Activated T-helper 17 cell treated with anti-CD3 and anti-CD28 coated beads, Interleukin-2, amount 50 U/mL, for 72 hours (primary cell): Measurements from ENCODE around the gene MYO7A. TPM values are rescaled to one million over a fixed set of nuclear protein-coding genes. Genes with fewer than 3 reads are reported as not detected.

Experiments
- ATAC-seq: fragments of 150-1000 bp; cut with Tn5 transposase; replicated peaks from 2 replicates; pipeline ENCODE4 v1.10.0; 2021; ENCODE audit warnings: mild to moderate bottlenecking, moderate library complexity
- H3K27ac Mint-ChIP-seq: one replicate; pipeline ENCODE4 v1.8.0; 2022; ENCODE audit warnings: mixed read lengths
- H3K27me3 Mint-ChIP-seq: one replicate; pipeline ENCODE4 v1.8.0; 2022; ENCODE audit warnings: mixed read lengths
- H3K36me3 Mint-ChIP-seq: one replicate; pipeline ENCODE4 v1.8.0; 2022; ENCODE audit warnings: low read depth, mild to moderate bottlenecking, mixed read lengths
- H3K4me1 Mint-ChIP-seq: one replicate; pipeline ENCODE4 v1.8.0; 2022; ENCODE audit warnings: mixed read lengths
- H3K4me3 Mint-ChIP-seq: one replicate; pipeline ENCODE4 v1.8.0; 2022; ENCODE audit warnings: mild to moderate bottlenecking, mixed read lengths
- H3K9me3 Mint-ChIP-seq: one replicate; pipeline ENCODE4 v1.8.0; 2022; ENCODE audit warnings: mixed read lengths
- total RNA-seq, 2 donors: library from RNA; stranded (reverse); gene quantifications; one replicate each; pipeline ENCODE4 v1.2.3, GENCODE V29; 2022

The MYO7A gene
- total RNA-seq, 2 donors from 2014 or later = 0.95 to 4.0 TPM

- no peak overlapping the region for H3K4me3 Mint-ChIP-seq
- no peaks in the 10 kb centered on the region for H3K36me3 Mint-ChIP-seq
- H3K9me3 Mint-ChIP-seq = peaks cover 4% of the 10 kb centered on the region
- no peak overlapping the region for H3K27ac Mint-ChIP-seq
- ATAC-seq = no peak
- H3K4me1 Mint-ChIP-seq = no peaks in the 10 kb centered on the region
- H3K27me3 Mint-ChIP-seq = no peaks in the 10 kb centered on the region
Measured at GRCh38 chr11:77178150-77178549, 50.1 kb downstream of the MYO7A start.

- H3K27ac Mint-ChIP-seq = no peak overlapping the region
- H3K4me1 Mint-ChIP-seq = no peaks in the 10 kb centered on the region
- H3K36me3 Mint-ChIP-seq = no peaks in the 10 kb centered on the region
- H3K9me3 Mint-ChIP-seq = peaks cover 4% of the 10 kb centered on the region
- ATAC-seq = no peak
- no peaks in the 10 kb centered on the region for H3K27me3 Mint-ChIP-seq
- no peak overlapping the region for H3K4me3 Mint-ChIP-seq
Measured at GRCh38 chr11:77179048-77179447, 51.0 kb downstream of the MYO7A start.

- Mint-ChIP-seq H3K4me1 (no peaks in the 10 kb centered on the region), H3K27ac (no peak overlapping the region), H3K27me3 (no peaks in the 10 kb centered on the region), H3K36me3 (no peaks in the 10 kb centered on the region), H3K9me3 (peaks cover 4% of the 10 kb centered on the region), H3K4me3 (no peak overlapping the region)
- ATAC-seq = no peak
Measured at GRCh38 chr11:77179681-77180080, 51.6 kb downstream of the MYO7A start.

- Mint-ChIP-seq H3K9me3 (peaks cover 4% of the 10 kb centered on the region), H3K36me3 (no peaks in the 10 kb centered on the region), H3K27me3 (no peaks in the 10 kb centered on the region), H3K27ac (no peak overlapping the region), H3K4me1 (no peaks in the 10 kb centered on the region), H3K4me3 (no peak overlapping the region)
- no peak for ATAC-seq
Measured at GRCh38 chr11:77180346-77180745, 52.3 kb downstream of the MYO7A start.

GRCh38 chr11:77181226-77181625 lies 53.2 kb downstream of the MYO7A start:
- Mint-ChIP-seq H3K27ac (no peak overlapping the region), H3K36me3 (no peaks in the 10 kb centered on the region), H3K9me3 (peaks cover 4% of the 10 kb centered on the region), H3K4me1 (no peaks in the 10 kb centered on the region), H3K4me3 (no peak overlapping the region), H3K27me3 (no peaks in the 10 kb centered on the region)
- ATAC-seq = no peak

GRCh38 chr11:77181799-77182541 lies 53.9 kb downstream of the MYO7A start:
- Mint-ChIP-seq H3K27me3 (no peaks in the 10 kb centered on the region), H3K9me3 (peaks cover 4% of the 10 kb centered on the region), H3K36me3 (no peaks in the 10 kb centered on the region), H3K27ac (no peak overlapping the region), H3K4me1 (no peaks in the 10 kb centered on the region), H3K4me3 (no peak overlapping the region)
- no peak for ATAC-seq

- ATAC-seq = no peak
- no peaks in the 10 kb centered on the region for H3K4me1 Mint-ChIP-seq
- H3K27me3 Mint-ChIP-seq = no peaks in the 10 kb centered on the region
- H3K36me3 Mint-ChIP-seq = no peaks in the 10 kb centered on the region
- peaks cover 4% of the 10 kb centered on the region for H3K9me3 Mint-ChIP-seq
- H3K4me3 Mint-ChIP-seq = no peak overlapping the region
- no peak overlapping the region for H3K27ac Mint-ChIP-seq
Measured at GRCh38 chr11:77182542-77183430, 54.7 kb downstream of the MYO7A start.

GRCh38 chr11:77183431-77183984 lies 55.5 kb downstream of the MYO7A start:
- Mint-ChIP-seq H3K9me3 (peaks cover under 1% of the 10 kb centered on the region), H3K4me1 (no peaks in the 10 kb centered on the region), H3K27ac (no peak overlapping the region), H3K27me3 (no peaks in the 10 kb centered on the region), H3K4me3 (no peak overlapping the region), H3K36me3 (no peaks in the 10 kb centered on the region)
- ATAC-seq = no peak

- ATAC-seq = no peak
- no peaks in the 10 kb centered on the region for H3K36me3 Mint-ChIP-seq
Measured at GRCh38 chr11:77184136-77184860, 56.3 kb downstream of the MYO7A start.

GRCh38 chr11:77186302-77186701 lies 58.3 kb downstream of the MYO7A start:
- Mint-ChIP-seq H3K4me1 (no peaks in the 10 kb centered on the region), H3K9me3 (no peaks in the 10 kb centered on the region), H3K27me3 (no peaks in the 10 kb centered on the region), H3K4me3 (no peak overlapping the region), H3K27ac (no peak overlapping the region), H3K36me3 (no peaks in the 10 kb centered on the region)
- no peak for ATAC-seq

More at GRCh38 chr11:77184136-77184860, 56.3 kb downstream of the MYO7A start:
- H3K9me3 Mint-ChIP-seq = no peaks in the 10 kb centered on the region
- H3K4me1 Mint-ChIP-seq = no peaks in the 10 kb centered on the region
- no peaks in the 10 kb centered on the region for H3K27me3 Mint-ChIP-seq
- no peak overlapping the region for H3K4me3 Mint-ChIP-seq
- no peak overlapping the region for H3K27ac Mint-ChIP-seq

GRCh38 chr11:77187111-77187750 lies 59.2 kb downstream of the MYO7A start:
- H3K27me3 Mint-ChIP-seq = no peaks in the 10 kb centered on the region
- no peaks in the 10 kb centered on the region for H3K9me3 Mint-ChIP-seq
- no peak for ATAC-seq
- H3K4me1 Mint-ChIP-seq = no peaks in the 10 kb centered on the region
- H3K36me3 Mint-ChIP-seq = no peaks in the 10 kb centered on the region
- H3K27ac Mint-ChIP-seq = no peak overlapping the region
- H3K4me3 Mint-ChIP-seq = no peak overlapping the region

GRCh38 chr11:77187776-77188632 lies 60.0 kb downstream of the MYO7A start:
- Mint-ChIP-seq H3K9me3 (no peaks in the 10 kb centered on the region), H3K4me3 (no peak overlapping the region), H3K36me3 (no peaks in the 10 kb centered on the region), H3K27ac (no peak overlapping the region), H3K27me3 (no peaks in the 10 kb centered on the region), H3K4me1 (no peaks in the 10 kb centered on the region)
- peak; percentile 84 for ATAC-seq
